GM12865 (cell line): Measurements from ENCODE around the gene LRRK2.

ENCODE experiments used
- DNase-seq: peaks from one replicate; pipeline ENCODE4 v3.0.0; 2010; ENCODE audit warnings: low read depth
- H3K4me3 ChIP-seq: 2 replicates; pipeline ENCODE4 v1.5.1; 2011; ENCODE audit warnings: mild to moderate bottlenecking, low read depth, low read length, control low read depth
- TF ChIP-seq, protein P1 (sequence below): IDR thresholded peaks from 2 replicates; pipeline ENCODE4 v1.5.1; 2011; ENCODE audit warnings: low read length, control low read depth, low read depth, inconsistent platforms; ENCODE audit not compliant: insufficient read depth; ENCODE audit errors: missing control alignments

LRRK2 gene

DNA sequence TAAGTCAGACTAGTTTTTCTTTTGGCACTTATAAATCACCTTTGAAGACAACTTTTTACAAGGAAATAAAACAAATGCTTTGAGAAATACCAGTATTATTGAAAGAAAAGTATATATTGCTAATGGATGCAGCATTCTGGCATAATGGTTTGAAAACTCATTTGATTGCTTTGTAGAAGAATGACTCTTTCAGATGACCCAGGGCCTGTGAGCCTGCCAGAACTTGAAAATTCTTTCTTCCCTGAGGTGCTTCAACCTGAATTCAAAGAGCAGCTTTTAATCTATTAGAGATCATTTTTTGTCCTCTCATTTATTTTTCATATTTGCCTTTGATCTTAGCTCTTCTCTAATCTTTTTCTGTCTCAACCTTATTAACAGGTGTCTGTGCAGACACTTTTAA is 87.4 kb downstream of the LRRK2 start:
- H3K4me3 ChIP-seq = no peak overlapping the region
- no peak for DNase-seq
- TF ChIP-seq, protein P1, sequence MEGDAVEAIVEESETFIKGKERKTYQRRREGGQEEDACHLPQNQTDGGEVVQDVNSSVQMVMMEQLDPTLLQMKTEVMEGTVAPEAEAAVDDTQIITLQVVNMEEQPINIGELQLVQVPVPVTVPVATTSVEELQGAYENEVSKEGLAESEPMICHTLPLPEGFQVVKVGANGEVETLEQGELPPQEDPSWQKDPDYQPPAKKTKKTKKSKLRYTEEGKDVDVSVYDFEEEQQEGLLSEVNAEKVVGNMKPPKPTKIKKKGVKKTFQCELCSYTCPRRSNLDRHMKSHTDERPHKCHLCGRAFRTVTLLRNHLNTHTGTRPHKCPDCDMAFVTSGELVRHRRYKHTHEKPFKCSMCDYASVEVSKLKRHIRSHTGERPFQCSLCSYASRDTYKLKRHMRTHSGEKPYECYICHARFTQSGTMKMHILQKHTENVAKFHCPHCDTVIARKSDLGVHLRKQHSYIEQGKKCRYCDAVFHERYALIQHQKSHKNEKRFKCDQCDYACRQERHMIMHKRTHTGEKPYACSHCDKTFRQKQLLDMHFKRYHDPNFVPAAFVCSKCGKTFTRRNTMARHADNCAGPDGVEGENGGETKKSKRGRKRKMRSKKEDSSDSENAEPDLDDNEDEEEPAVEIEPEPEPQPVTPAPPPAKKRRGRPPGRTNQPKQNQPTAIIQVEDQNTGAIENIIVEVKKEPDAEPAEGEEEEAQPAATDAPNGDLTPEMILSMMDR = no peak

DNA sequence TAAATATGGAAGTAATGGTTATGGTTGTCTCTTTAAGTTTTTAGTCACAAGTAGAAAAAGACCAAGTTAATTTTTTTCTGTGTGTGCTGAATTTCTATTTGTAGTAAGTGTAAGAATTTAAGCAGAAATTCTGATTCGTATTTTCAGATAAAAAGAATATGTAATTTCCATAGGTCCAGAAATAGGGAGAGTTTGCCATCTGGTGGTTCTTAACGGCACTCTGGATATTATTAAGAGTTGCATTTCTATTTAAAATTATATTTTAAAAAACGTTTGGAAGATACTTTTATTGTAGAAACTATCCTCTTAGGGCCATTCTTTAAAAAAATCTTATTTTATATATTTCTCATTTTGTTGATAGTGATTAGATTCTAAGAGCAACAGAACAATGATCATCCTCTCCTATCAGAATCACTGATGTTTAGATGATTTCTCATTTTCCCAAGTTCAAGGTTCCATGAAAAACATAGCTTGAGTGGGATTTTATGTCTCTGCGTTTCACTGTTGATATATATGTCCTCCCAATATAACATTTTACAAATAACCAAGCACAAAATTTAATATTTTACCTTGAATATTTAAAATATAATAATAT is 88.3 kb downstream of the LRRK2 start:
- DNase-seq = peak; percentile 26
- TF ChIP-seq, protein P1 = peak; percentile 23
- no peak overlapping the region for H3K4me3 ChIP-seq

DNA sequence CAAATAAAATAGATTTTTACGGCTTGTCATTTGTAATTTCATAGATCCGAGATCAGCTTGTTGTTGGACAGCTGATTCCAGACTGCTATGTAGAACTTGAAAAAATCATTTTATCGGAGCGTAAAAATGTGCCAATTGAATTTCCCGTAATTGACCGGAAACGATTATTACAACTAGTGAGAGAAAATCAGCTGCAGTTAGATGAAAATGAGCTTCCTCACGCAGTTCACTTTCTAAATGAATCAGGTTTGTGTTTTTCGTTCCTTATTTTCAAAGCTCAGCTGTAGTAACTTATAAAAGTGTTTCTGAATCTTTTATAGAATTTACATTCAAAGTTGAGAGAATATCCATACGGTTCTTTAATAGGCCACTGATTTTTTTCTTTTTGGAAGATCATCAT is 89.1 kb downstream of the LRRK2 start:
- peak; percentile 52 for DNase-seq

DNA sequence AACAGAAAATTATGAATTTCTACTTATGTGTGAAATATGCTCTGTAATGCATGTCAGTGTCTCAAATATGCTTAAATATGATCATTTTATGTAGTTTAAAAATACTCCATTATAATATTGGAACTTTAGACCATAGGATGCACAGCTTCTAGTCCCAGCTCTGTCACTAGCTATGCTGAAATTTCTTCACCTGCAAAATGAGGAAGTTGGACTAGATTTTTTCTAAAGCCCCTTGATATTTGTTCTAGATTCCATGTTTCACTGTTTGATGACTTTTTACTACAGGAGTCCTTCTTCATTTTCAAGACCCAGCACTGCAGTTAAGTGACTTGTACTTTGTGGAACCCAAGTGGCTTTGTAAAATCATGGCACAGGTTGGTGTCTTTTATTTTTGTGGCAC is 90.1 kb downstream of the LRRK2 start:
- DNase-seq = peak; percentile 1
- TF ChIP-seq, protein P1 = no peak
- H3K4me3 ChIP-seq = no peak overlapping the region

More for the DNA sequence above, 89.1 kb downstream of the LRRK2 start:
- TF ChIP-seq, protein P1 = no peak
- no peak overlapping the region for H3K4me3 ChIP-seq

DNA sequence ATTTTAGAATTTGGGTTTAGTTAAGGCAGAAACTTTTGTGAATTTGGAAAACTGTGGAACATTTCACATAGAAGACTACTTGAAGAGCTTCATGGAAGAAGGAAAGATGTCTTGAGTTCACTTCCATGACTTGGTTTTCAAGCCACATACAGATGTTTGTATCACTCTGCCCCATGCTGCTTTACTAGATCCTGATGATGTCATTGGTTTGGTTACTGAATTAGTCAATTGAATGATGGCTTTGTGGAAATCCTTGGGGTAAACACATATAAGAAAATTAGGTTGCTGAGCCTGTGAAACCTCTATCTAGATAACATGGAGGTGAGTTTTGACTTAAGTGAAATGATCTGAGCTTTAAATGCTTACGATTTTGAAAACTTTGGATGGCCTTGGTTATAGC is 90.6 kb downstream of the LRRK2 start:
- TF ChIP-seq, protein P1 = no peak
- no peak for DNase-seq
- no peak overlapping the region for H3K4me3 ChIP-seq

DNA sequence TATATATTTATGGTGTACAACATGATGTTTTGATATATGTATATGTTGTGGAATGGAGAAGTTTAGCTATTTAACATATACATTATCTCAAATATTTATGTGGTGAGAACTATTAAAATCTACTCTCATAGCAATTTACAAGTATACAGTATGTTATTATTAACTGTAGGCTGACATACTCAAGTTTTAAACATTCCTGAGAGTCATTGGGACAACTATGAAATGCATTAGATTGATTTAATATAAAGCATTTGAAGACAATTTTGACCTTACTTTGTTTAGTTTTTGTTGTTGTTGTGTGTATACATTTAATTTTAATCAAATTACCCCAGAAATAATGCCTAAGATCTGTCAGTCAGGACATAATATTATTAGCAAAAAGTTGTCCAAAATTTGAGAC is 99.5 kb downstream of the LRRK2 start:
- TF ChIP-seq, protein P1 = no peak
- H3K4me3 ChIP-seq = no peak overlapping the region
- no peak for DNase-seq

DNA sequence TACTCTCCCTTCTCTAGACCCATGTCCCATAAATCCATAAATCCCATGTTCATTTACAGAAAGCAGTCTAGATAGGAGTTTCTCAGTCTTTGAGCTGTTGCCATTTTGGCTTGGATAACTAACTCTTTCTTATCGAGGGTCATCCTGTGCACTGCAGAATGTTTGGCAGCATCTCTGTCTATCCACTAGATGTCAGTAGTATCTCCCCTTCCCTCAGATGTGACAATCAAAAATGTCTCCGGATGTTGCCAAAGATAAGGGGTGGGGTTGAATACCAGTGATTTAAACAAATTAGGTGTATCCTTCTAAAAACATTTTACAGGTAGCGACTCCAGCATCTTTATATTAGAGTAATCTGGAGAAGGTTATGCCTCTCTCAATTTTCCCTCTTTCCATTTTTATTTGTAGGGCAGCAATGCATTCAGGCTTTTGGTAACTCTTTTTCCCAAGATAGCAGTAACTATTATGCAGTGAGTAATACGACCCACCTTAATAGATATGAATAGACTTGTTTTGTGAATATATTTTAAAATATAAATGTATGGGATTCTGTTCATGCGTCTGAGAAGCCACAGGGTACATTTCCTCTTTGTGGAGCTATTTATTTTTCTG is 100.7 kb downstream of the LRRK2 start:
- peak; percentile 67 for DNase-seq
- TF ChIP-seq, protein P1 = peak; percentile 77
- no peak overlapping the region for H3K4me3 ChIP-seq
